ENCODE measurements around the gene CST3.
"Not testable (repeated sequence)": the region's sequence is repeated elsewhere in the genome, so short reads cannot be mapped to it uniquely, and the experiment has no call there.

The CST3 gene, protein sequence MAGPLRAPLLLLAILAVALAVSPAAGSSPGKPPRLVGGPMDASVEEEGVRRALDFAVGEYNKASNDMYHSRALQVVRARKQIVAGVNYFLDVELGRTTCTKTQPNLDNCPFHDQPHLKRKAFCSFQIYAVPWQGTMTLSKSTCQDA

DNA sequence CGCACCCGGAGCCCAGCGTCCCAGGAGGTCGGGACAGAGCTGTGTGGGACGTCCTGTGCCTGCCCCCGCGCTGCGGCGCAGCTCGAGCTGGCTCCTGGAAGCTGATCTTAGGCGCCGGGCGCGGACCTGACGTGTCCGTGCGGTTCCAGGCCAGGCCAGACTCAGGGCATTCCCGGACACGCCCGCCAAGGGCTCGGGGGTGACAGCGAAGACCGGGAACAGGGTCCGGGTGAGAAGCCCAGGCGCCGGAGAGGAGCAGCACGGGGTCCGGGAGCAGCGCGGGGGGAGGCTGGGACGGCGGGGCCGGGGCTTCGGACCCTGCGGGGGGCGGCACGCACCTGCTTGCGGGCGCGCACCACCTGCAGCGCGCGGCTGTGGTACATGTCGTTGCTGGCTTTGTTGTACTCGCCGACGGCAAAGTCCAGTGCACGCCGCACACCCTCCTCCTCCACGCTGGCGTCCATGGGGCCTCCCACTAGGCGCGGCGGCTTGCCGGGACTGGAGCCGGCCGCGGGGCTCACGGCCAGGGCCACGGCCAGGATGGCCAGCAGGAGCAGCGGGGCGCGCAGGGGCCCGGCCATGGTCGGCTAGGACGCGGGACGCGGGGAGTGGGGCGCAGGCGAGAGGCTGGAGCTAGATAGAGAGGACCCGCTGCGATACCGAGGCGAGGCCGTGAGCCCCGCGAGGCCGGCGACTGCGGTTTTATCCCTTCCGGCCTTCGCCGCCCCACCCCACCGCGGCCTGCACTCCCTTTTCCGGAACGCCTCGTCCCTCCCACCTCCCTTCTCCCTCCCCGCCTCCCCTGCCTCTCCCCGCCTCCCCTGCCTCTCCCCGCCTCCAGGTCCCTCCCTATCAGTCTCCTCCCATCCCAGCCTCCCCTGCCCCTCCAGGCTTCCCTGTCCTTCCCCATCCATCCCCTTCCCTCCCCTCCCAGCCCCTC is at the start of gene CST3:
Gene CST3, minus strand, starts transcription at position 674 of the 940 bp plus-strand sequence. Its CDS starts 93 bp downstream, at position 581.
- peak; percentile 79 for DNase-seq (ENCODE audit: low read depth)

DNA sequence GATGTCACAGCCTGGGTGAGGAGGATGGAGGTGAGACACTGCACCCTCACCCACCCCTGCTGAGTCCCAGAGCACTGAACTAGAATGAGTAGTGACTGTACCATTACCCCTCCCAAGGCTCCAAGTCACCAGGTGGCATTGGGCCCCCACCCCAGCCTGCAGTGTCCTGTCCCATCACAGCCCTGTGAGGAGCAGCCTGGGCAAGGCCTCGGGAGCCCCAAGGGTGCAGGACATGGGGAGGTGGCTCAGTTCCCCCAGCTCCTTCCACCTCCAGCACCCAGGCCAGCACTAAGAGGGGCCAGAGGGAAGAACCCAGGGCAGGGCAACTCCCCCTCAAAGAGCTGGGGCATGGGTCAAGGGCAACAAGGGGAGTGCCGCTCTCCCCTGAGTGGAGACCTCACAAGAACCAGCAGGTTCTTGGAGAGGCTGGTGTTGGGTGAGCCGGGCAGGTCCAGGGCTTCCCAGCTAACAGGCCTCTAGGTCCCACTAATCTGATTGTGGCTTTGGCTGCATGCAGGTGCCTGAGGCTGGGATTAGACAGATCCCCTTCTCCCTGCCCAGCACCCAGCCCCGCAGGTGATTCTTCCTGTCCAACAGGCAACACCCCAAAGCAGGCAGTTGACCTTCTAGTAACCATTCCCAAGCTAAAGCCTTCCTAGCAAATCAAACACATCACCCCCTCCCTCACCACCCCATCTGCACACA is 48.4 kb upstream of the CST3 start:
- DNase-seq (ENCODE audit: low read depth) = no peak

DNA sequence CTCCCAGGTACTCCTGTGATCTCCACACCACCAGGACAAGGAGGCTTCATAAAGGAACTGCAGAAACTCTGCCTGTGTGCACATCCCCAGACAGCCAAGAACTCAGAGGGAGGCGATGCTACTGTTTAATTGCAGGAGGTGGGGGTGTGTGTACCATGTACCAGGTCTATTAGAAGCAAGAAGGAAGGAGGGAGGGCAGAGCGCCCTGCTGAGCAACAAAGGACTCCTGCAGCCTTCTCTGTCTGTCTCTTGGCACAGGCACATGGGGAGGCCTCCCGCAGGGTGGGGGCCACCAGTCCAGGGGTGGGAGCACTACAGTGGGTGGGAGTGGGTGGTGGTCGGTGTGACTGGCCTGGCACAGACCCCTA is 47.8 kb upstream of the CST3 start:
- DNase-seq (ENCODE audit: low read depth) = not testable (repeated sequence)

DNA sequence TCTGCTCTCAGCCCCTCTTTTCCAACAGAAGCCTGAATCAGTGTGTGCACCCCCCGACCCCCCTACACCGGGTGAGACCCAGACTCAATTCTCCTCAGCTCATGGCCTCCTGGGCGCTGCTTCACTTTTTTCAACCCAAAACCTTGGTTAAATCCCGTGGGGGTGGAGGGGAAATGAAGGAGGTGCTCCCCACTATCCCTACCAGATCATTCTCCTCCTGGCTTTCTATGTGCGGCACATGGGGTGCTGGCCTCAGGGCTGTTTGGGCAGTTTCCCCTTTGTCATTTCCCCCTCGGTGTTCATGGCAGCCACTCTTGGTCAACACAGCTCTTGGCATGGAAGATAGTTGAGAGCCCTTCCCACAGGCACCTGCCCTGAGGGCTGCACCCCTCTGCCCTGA is 46.5 kb upstream of the CST3 start:
- no peak for DNase-seq (ENCODE audit: low read depth)

DNA sequence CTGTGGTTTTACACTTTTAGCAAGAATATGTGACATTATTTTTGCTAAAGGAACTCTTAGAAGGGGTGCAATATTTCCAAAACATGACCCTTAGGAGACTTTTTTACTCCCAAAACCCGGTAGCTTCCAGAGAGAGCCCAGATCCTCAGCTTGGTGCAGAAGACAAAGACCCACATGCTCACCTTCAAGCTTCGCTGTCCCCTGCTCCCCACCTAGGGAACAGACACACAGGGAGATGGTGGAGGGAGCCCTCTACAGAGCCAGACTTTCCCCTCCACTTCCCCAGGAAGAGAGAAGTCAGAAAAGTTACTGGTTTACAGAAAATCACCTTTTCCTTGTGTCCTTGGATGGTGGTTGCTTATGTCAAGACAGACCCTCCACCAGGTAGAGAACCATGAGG is 46.1 kb upstream of the CST3 start:
- no peak for DNase-seq (ENCODE audit: low read depth)

DNA sequence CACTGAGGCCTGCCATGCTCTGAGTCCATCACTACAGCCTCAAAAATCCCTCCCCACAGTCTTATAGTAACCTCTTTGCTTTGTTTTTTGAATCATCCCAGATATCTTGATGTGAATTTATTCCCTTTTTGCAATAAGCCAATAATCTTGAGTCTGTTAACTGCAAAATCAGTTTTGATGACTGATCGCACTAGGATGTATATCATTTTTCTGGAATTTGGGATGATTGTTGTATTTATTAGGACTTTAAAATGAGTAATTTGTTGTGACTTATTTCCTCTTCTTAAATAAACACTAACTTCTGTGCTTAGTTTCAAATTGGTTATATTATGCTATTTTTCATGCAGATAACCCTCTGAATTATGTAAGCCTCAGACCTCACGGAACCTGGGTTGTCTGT is 45.5 kb upstream of the CST3 start:
- DNase-seq (ENCODE audit: low read depth) = no peak

DNA sequence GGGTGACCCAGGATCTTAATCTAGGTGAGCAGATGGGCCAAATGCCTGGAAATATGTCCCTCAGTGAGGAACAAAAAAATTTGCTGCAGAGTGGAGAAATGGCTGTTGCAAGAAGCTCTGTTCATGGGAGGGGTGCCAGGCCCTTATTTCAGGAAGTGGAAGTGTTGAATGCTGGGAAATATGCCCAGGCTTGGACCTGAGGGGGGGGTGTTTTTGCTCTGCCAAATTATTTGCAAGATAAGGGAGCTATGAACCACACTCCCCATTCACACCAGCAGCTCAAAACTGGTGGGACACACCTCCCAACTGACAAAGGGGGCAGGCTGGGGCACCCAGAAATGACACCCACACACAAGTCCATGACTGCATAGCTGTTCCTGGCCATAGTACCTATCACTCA is 42.4 kb upstream of the CST3 start:
- DNase-seq (ENCODE audit: low read depth) = no peak

DNA sequence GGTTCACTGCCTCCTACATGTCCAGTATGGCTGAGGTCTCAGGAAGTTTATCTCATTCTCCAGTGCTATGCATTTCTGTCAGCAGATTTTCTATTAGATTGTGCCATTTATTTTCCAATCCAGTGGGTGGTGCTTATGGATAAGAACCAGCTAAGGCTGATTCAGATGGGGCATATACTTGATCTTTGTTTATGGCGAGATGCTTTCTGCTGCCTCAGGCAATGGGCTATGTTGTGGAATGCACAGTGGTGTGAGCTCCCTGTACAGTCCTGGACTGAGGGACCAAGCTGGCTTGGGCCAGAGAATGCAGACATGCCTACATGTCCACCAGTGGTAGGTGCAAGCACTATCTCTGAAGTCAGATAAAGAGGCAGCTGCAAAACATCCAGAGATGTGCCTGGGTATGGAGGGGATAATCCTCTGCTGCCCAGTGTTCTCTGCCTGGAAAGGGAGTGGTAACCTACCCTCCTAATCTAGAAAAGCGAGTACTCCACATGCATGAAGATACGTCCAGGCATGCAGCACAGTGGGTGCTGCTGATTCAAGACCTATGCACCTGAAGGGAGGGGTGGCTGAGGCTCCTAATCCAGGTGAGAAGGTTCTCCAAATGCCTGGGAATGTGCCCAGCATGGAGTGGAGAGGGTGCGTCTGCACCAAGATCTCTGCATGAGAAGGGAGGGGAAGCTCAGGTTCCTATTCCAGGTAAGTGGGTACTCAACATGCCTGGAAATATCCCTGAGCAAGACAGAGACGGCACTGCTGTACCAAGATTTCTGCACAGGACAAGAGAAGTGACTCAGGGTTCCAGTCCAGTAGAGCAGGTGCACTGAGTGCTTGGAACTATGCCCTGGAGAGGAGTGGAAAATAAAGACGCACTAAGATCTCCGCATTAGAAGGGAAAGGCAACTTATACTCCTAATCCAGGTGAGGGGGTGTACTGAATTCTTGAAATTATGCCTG is 41.7 kb upstream of the CST3 start:
- no peak for DNase-seq (ENCODE audit: low read depth)

DNA sequence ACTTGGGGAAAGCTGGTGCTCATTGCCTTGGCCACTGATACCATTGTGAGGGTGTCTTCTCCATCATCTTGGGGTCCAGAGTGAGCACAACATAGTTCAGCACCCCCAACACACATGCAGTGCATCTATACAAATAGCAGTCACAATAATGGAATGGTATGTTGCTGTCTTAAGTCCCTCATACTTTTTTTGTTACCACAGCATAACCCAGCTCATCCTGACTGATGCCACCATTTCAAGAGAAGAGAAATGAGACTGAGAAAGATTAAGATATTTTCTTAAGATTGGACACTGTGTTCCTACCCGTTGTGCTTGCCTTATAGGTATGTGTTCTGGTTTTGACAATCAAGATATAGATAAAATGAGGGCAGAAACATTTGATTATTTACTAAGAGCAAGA is 35.5 kb upstream of the CST3 start:
- no peak for DNase-seq (ENCODE audit: low read depth)

DNA sequence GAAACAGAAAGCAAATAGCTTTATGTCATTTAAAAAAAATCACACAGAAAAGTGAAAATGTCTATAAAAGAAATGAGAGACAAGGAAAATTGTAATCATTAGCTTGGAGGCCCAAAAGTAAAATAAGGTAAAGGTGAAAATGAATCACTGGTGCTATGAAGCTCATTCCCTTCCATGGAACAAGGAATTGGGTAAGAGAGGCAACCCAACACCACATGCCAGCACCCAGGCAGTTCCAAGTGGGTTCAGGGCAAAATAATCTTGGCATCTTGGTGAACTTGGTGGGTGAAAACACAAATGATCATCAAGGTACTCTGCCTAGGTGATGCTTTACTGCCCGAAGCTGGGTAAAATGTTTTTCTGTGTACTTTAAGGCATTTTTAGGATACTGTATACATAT is 34.4 kb upstream of the CST3 start:
- DNase-seq (ENCODE audit: low read depth) = no peak

DNA sequence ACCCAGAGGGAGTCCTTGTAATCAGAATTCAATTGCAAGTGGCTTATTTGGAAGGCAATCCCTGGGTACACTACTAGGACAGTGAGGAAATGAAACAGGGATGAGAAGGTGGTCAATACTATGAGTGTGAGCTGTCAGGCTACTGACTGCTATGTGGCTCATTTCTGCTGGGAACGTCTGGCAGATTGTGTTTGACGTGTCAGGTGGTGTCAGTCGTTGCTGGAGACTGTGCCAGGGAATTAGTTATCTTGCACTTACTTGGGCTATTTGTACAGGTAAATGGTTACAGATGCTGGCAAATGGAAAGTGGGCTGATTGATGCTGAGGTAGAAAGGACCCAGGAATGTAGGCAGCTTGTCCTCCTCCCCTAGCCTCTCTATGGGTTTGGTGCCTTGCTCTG is 33.7 kb upstream of the CST3 start:
- DNase-seq (ENCODE audit: low read depth) = no peak

DNA sequence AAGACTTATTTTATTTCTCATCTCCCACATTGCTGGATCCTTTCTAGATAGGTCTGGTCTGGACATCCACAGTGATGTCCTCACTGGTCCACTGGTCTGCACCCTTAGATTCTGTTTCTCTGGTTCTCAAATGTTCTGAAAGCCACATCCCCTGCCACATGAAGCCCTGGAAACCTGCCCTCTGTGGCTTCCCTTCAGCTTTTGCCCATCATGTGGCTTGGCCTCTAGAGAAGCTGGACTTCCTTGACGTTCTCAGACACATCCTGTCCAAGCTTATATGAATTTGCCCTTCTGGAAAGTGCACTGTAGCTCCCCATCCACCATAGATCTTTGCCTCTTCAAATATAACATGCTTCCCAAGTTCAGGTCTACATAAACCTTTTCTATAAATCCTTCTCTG is 32.6 kb upstream of the CST3 start:
- DNase-seq (ENCODE audit: low read depth) = no peak

DNA sequence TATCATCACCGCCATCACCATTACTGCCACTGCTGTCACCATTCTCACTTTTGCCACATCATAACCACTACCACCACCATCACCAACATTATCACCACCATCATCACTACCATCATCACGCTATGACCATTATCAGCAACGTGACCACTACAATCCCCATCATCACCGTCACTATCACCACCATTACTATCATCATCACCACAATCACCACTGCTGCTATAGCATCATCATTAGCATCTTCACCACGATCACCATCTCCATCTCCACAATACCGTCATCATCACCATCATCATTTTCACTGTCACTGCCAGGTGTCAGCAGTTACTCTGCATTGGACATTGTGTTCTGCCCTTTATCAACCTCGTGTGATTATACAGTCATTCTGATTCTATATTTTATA is 32.1 kb upstream of the CST3 start:
- DNase-seq (ENCODE audit: low read depth) = no peak

DNA sequence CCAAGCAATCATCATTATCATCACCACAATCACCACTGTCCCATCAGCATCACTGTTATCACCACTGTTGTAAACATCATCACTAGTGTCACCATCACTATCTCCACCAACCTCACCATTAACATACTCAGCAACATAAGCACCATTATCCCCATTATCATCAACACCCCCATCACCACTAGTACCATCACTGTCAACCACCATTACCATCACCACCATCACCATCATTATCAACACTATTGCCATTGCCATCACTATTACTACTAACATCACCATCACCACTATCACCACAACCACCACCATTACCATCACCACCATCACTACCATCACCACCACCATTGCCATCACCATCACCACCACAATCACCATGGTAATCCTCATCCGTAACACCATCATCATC is 31.6 kb upstream of the CST3 start:
- no peak for DNase-seq (ENCODE audit: low read depth)

DNA sequence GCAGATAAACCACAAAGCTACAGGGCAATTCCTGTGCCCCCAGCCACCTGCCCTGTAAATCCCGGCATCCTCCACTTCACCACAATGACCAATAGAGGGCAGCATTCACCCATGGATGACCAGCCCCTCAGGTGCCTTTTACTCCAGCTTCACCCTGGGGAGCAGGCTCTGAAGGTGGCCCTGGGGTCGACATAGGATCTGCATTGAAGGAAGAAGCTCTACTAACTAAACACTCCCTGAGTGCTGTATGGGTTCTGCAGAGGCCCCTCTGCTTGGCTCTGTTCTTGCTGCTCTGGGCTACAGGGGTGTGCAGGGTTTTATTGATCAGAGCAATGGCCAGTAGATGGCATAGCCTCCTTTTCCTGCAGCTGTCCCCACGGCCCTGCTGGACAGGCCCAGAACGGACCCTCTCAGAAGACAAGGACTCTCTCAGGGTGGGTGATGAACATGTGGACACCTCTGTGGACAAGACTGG is 30.8 kb upstream of the CST3 start:
- peak; percentile 32 for DNase-seq (ENCODE audit: low read depth)

DNA sequence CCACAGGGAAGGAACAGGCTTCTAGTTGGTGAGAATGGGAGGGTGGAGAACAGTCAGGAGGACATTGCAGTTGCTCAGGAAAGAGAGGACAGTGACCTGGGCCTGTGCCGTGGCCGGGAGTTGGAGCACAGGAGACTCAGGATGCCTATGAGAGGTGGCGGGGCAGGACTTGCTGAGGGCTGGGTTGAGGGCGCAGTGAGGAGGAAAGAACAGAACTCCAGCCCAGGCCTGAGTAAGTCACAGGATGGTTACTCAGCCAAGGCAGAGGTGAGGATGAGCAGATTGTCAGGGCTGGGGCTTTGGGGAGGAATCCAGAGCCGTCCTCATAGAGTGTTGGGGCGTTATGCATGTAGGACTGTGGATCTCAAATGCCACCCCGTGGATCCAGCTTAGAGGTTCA is 29.9 kb upstream of the CST3 start:
- no peak for DNase-seq (ENCODE audit: low read depth)

DNA sequence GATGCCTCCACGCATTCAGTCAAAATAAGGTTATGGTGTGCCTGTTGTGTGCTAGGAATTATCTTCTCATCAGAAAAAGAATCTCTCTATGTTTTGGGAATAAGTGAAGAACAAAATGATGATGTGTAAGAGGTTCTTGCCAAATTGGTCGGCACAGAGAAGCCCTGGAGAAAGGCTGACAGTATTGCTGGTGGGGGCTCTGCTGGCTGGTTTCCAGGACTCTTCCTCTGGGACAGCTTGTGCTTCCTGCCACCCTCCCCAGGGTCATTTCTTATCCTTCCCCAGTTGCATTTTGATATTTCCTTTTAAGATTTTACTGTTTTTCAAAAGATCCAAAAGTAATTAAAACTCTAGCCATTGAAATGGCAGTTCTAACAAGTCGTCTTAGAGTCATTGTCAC is 28.9 kb upstream of the CST3 start:
- no peak for DNase-seq (ENCODE audit: low read depth)

DNA sequence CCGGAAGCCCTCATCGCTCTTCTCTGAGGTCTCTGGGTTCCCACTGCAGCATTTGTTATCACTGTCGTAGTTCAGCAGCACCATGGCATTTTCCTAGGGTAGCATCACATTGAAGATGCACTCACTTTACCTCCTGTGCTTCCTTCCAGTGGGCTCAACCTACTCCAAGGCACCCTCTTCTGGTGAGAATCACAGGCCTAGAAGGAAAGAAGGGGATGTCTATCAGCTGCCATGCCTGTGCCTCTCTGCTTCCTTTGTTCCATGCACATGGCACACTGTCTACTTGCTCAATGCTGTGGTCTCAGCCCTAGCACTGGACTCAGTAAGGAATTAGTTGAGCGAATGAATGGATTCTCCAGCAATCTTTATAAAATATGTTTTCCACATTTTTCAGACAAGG is 28.4 kb upstream of the CST3 start:
- no peak for DNase-seq (ENCODE audit: low read depth)

DNA sequence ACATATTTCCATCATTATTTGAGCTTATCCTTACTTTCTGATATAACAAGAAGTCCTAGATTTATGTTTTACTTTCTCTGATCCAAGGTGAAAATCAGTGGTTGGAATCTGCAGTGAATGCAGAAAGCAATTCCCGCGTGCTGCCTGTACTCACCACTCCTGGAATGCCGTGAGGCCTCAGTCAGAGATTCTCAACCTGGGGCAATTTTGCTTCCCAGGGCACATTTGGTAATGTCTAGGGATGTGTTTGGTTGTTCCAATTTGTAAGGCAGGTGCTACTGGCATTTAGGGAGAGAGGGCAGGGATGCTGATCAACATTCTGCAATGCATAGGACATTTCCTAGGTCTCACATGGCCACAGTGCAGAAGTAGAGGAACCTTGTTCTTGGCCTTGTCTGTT is 27.2 kb upstream of the CST3 start:
- no peak for DNase-seq (ENCODE audit: low read depth)

DNA sequence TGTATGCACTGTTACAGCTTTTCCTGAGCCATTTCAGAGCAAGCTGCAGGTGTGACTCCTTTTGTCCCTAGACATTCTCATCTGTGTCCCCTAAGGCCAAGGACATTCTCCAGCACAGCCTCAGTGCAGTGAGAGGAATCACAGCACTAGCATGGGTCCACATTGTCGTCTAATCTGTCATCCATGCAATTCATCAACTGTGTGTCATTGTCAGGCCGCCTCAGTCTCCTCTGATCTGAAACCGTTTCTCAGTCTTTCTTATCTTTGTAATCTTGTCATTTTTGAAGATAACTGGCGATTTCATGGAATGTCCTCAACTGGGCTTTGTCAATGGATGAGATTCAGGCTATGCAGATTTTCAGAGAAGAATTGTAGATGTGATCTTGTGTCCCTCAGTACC is 26.3 kb upstream of the CST3 start:
- not testable (repeated sequence) for DNase-seq (ENCODE audit: low read depth)

DNA sequence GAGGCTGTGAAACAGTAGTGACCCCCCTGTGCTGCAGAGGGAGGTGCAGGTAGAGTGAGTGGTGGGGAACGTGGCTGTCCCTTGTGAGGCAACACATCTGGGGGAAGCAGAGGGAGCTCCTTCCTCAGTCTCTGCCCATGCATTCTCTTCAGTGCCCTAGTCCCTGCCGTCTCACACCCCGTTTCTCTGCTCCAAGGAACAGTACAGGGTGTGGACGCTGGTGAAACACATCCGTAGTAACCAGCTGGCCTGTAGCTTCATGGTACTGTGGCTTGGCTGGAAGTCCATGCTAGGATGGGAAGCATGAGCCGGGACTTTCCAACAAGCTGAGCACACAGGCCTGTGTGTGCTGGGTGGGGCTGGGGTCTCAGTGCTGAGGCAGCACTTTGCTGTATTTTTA is 25.4 kb upstream of the CST3 start:
- no peak for DNase-seq (ENCODE audit: low read depth)

Measured in fibroblast of the conjunctiva (primary cell).